K562 (cell line): ENCODE results near the gene DTNBP1. TPM values are rescaled to one million over a fixed set of nuclear protein-coding genes. Genes with fewer than 3 reads are reported as not detected.

Source experiments
- ATAC-seq: fragments of 200-7000 bp; cut with Tn5 transposase; 3 replicates; pipeline ENCODE4 v1.9.1; 2020; ENCODE audit warnings: moderate library complexity
- BruUV-seq: library from RNA; stranded (reverse); fragments of 400-500 nt; replicated peaks from 2 replicates; lab custom pipeline; 2021; lab: Mats Ljungman, UMichigan
- CTCF ChIA-PET: fragments of 300-600 bp; formaldehyde crosslinking; extraction: SDS; loops from one replicate; lab custom pipeline; 2021; ENCODE audit warnings: low intra/inter-chr PET ratio; lab: Yijun Ruan, JAX
- POLR2A ChIA-PET: fragments of 300-600, 350-650 bp; sonication (Branson Sonifier 250); formaldehyde crosslinking; extraction: SDS; loops from one replicate; lab custom pipeline; 2021; ENCODE audit warnings: antibody characterized with exemption, inconsistent platforms; lab: Yijun Ruan, JAX
- DNase-seq, 4 experiments: peaks; one replicate each; pipeline versions ENCODE4 v3.0.0 to v3.0.0-alpha.2; 2011 to 2018; ENCODE audit warnings: low spot score in 3 of 4, mixed read lengths in 3 of 4; ENCODE audit errors: extremely low read depth in 1 of 4
- FAIRE-seq: peaks from 2 replicates; lab custom pipeline; 2011; peaks lifted over from hg19 to GRCh38; lab: Jason Lieb, UNC
- H2AFZ ChIP-seq: 2 replicates; pipeline ENCODE4 v1.6.0; 2011; ENCODE audit warnings: low read depth, low read length, control low read depth, inconsistent platforms
- H3K27ac ChIP-seq: fragments of 200-600 bp; 3 replicates; pipeline ENCODE4 v1.8.0; 2011; ENCODE audit warnings: low read depth, mild to moderate bottlenecking, control low read depth, inconsistent platforms, low read length, moderate library complexity, mixed read lengths; ENCODE audit errors: extremely low read depth
- H3K27me3 ChIP-seq, 2 experiments: fragments of 300-600 bp in 1 of 2; 2 replicates in 1 of 2; 3 replicates in 1 of 2; pipeline versions ENCODE4 v1.6.0 to v1.8.0; 2011; ENCODE audit warnings: inconsistent platforms in 2 of 2, low read length in 2 of 2, mild to moderate bottlenecking in 1 of 2, mixed read lengths in 1 of 2, moderate library complexity in 1 of 2; ENCODE audit not compliant: control insufficient read depth in 2 of 2, insufficient read depth in 2 of 2
- H3K36me3 ChIP-seq: fragments of 300-600 bp; 3 replicates; pipeline ENCODE4 v1.8.0; 2011; ENCODE audit warnings: mild to moderate bottlenecking, low read length, inconsistent platforms; ENCODE audit not compliant: control insufficient read depth, insufficient read depth
- H3K4me1 ChIP-seq, 2 experiments: fragments of 200-600 bp in 1 of 2; replicated peaks in 1 of 2; 2 replicates in 1 of 2; 3 replicates in 1 of 2; pipeline versions ENCODE4 v1.5.1 to v1.8.0; 2011; ENCODE audit warnings: inconsistent platforms in 2 of 2, low read length in 2 of 2, mild to moderate bottlenecking in 1 of 2, mixed read lengths in 1 of 2, moderate library complexity in 1 of 2; ENCODE audit not compliant: control insufficient read depth in 2 of 2, insufficient read depth in 2 of 2
- H3K4me2 ChIP-seq: 2 replicates; pipeline ENCODE4 v1.6.1; 2011; ENCODE audit warnings: low read length, control low read depth, inconsistent platforms, mixed read lengths; ENCODE audit not compliant: insufficient read depth
- H3K4me3 ChIP-seq: fragments of 200-600 bp; sonication (generic), shearing (Covaris generic); 2 replicates; pipeline ENCODE4 v1.5.1; 2016; ENCODE audit warnings: control low read depth, inconsistent platforms
- H3K79me2 ChIP-seq: fragments of 200-600 bp; 3 replicates; pipeline ENCODE4 v1.8.0; 2011; ENCODE audit warnings: low read length, inconsistent platforms; ENCODE audit not compliant: control insufficient read depth, insufficient read depth
- H3K9ac ChIP-seq, 2 experiments: 2 replicates each; pipeline versions ENCODE4 v1.6.0 to v1.6.1; 2011; ENCODE audit warnings: low read depth in 2 of 2, low read length in 2 of 2, control low read depth in 1 of 2, inconsistent platforms in 1 of 2, mild to moderate bottlenecking in 1 of 2, mixed read lengths in 1 of 2; ENCODE audit not compliant: insufficient read depth in 1 of 2
- H3K9me1 ChIP-seq: one replicate; pipeline ENCODE4 v1.6.0; 2011; ENCODE audit warnings: inconsistent platforms, mild to moderate bottlenecking, low read length, moderate library complexity; ENCODE audit not compliant: control insufficient read depth, insufficient read depth
- H3K9me3 ChIP-seq: replicated peaks from 2 replicates; pipeline ENCODE4 v1.5.1; 2011; ENCODE audit warnings: low read depth, low read length, inconsistent platforms; ENCODE audit not compliant: control insufficient read depth, insufficient read depth
- H4K20me1 ChIP-seq: replicated peaks from 2 replicates; pipeline ENCODE4 v1.6.1; 2011; ENCODE audit warnings: low read length, inconsistent platforms, mixed read lengths; ENCODE audit not compliant: control insufficient read depth, insufficient read depth
- CBX1 ChIP-seq: sonication (generic); IDR thresholded peaks from 2 replicates; pipeline ENCODE4 v1.6.1; 2016; ENCODE audit warnings: antibody characterized with exemption, low read depth, mild to moderate bottlenecking
- CGGBP1 ChIP-seq: fragments of 250-450 bp; sonication (Bioruptor Pico); IDR thresholded peaks from 2 replicates; pipeline ENCODE4 v1.9.0; 2021; ENCODE audit warnings: mild to moderate bottlenecking
- DNMT1 ChIP-seq: fragments of 450-650 bp; IDR thresholded peaks from 2 replicates; pipeline ENCODE4 v1.6.1; 2016; ENCODE audit warnings: antibody characterized with exemption, mild to moderate bottlenecking
- FOXP1 ChIP-seq: sonication (generic); formaldehyde crosslinking; IDR thresholded peaks from 2 replicates; pipeline ENCODE4 v1.8.0; 2022; ENCODE audit warnings: mild to moderate bottlenecking, missing genetic modification reagents
- HDAC3 ChIP-seq: fragments of 450-650 bp; IDR thresholded peaks from 2 replicates; pipeline ENCODE4 v1.6.1; 2018; ENCODE audit warnings: borderline replicate concordance, mild to moderate bottlenecking, moderate library complexity; ENCODE audit not compliant: partially characterized antibody
- KAT2B ChIP-seq: IDR thresholded peaks from one replicate; pipeline ENCODE4 v1.6.1; 2012; ENCODE audit warnings: low read depth, mild to moderate bottlenecking, control low read depth, inconsistent platforms, low read length, moderate library complexity
- RBM34 ChIP-seq: fragments of 200-400 bp; formaldehyde crosslinking; IDR thresholded peaks from 2 replicates; pipeline ENCODE4 v1.6.1; 2018; ENCODE audit warnings: low read length, borderline replicate concordance; ENCODE audit not compliant: insufficient read depth
- THAP12 ChIP-seq: fragments of 250-450 bp; sonication (Bioruptor Pico); IDR thresholded peaks from 2 replicates; pipeline ENCODE4 v1.9.0; 2021; ENCODE audit warnings: mild to moderate bottlenecking, inconsistent platforms
- TRIM25 ChIP-seq: fragments of 450-650 bp; IDR thresholded peaks from 2 replicates; pipeline ENCODE4 v1.7.0; 2016; ENCODE audit warnings: borderline replicate concordance
- U2AF2 ChIP-seq: fragments of 200-400 bp; formaldehyde crosslinking; optimal IDR thresholded peaks from 2 replicates; pipeline ENCODE3; 2017; ENCODE audit warnings: low read depth, mild to moderate bottlenecking, low read length
- USF1 ChIP-seq: sonication (generic); formaldehyde crosslinking; IDR thresholded peaks from 2 replicates; pipeline ENCODE4 v1.9.0; 2022; ENCODE audit warnings: mild to moderate bottlenecking, missing genetic modification reagents
- ZBTB17 ChIP-seq: fragments of 450-650 bp; formaldehyde crosslinking; IDR thresholded peaks from 2 replicates; pipeline ENCODE4 v1.4.0; 2020; ENCODE audit warnings: mild to moderate bottlenecking
- ZC3H4 ChIP-seq: sonication (generic); formaldehyde crosslinking; IDR thresholded peaks from 2 replicates; pipeline ENCODE4 v1.9.0; 2021; ENCODE audit warnings: missing genetic modification reagents, borderline replicate concordance
- ZNF655 ChIP-seq: fragments of 250-450 bp; sonication (Bioruptor Pico); IDR thresholded peaks from 2 replicates; pipeline ENCODE4 v1.5.0; 2021
- WGBS: fragments of 100-300 bp; shearing (Covaris generic); methylation state at CpG from one replicate; pipeline ENCODE4 v1.1.6; 2016; ENCODE audit warnings: low coverage, mixed read lengths; ENCODE audit not compliant: insufficient coverage; ENCODE audit errors: missing lambda C conversion rate; 5-methylcytosine and 5-hydroxymethylcytosine counted together
- in situ Hi-C: fragments of 300-500 bp; cut with MboI; formaldehyde crosslinking; loops from 4 replicates; pipeline ENCODE4 v1.15.0; 2018; ENCODE audit warnings: inconsistent platforms, mixed read lengths
- intact Hi-C: fragments of 100-400 bp; cut with micrococcal nuclease; formaldehyde crosslinking; loops from 2 replicates; pipeline ENCODE4 v1.14.2; 2022
- polyA plus RNA-seq, 8 experiments: library from polyadenylated mRNA; depleted of rRNA in 4 of 8; stranded (reverse) in 5 of 8; unstranded in 3 of 8; fragments of >200 nt; fragmentation: Nextera tagmentation in 2 of 8; fragmentation: Illumina TruSeq in 1 of 8; extraction: Ambion mirVana in 2 of 8; extraction: Trizol in 1 of 8; gene quantifications; 2 replicates each; pipeline versions ENCODE4 v1.2.1 to v1.2.3, GENCODE V29; 2011 to 2014; ENCODE audit warnings: inconsistent platforms in 1 of 8, missing spikeins in 1 of 8
- total RNA-seq, 7 experiments: library from RNA; depleted of rRNA in 6 of 7; stranded (reverse); fragments of >200 nt in 6 of 7; fragmentation: Illumina TruSeq in 2 of 7; extraction: Trizol in 2 of 7; gene quantifications; 2 replicates each; pipeline versions ENCODE4 v1.2.1 to v1.2.3, GENCODE V29; 2011 to 2021; ENCODE audit warnings: low replicate concordance in 1 of 7

DTNBP1 gene
- total and polyA plus RNA-seq, 9 of the 15 experiments (the other 6 are each of a cell fraction or from before 2014, with no cell fraction given) = 16.7 to 54.5 (median 21.4) TPM

- TF ChIP-seq USF1 (CRISPR knock-in tag) (0 out of 2 replicates have a peak, but pooled peaks have one; percentile 17), FOXP1 (no peak), ZNF655 (CRISPR knock-in tag) (no peak)
These were observed 173.4 kb downstream of the DTNBP1 start (continued) for GRCh38 chr6:15489261-15489962.

GRCh38 chr6:15487262-15487661 is 175.6 kb downstream of the DTNBP1 start:
- Histone ChIP-seq H4K20me1 (peaks cover 6% of the 10 kb centered on the region), H3K4me3 (no peak overlapping the region), H3K27me3 (no peaks in the 10 kb centered on the region), H3K36me3 (peaks cover 48% of the 10 kb centered on the region; the same call in 2 of the 3 replicates), H3K27ac (no peak overlapping the region), H3K9ac (no peak overlapping the region), H2AFZ (no peak overlapping the region), H3K9me3 (no peaks in the 10 kb centered on the region), H3K4me2 (no peak overlapping the region), H3K4me1 (peaks cover 5 to 6% of the 10 kb centered on the region in 2 experiments; a peak in 3 of 5 replicates), H3K9me1 (peaks cover 5% of the 10 kb centered on the region), H3K79me2 (peaks cover 29% of the 10 kb centered on the region)
- ChIA-PET CTCF (no interaction called here), POLR2A (no interaction called here)
- 95% methylated on average over 10 of the region's 13 CpGs for WGBS
- intact Hi-C loops = no loop called here
- FAIRE-seq (no peak), ATAC-seq (no peak), DNase-seq (no peak)
- no TSS peak for BruUV-seq
- in situ Hi-C loops = no loop called here
- TF ChIP-seq ZBTB17 (CRISPR knock-in tag) (no peak), CGGBP1 (CRISPR knock-in tag) (no peak), CBX1 (no peak), KAT2B (no peak), ZC3H4 (no peak), RBM34 (no peak), THAP12 (CRISPR knock-in tag) (no peak), U2AF2 (no peak), HDAC3 (no peak), TRIM25 (no peak), DNMT1 (no peak)
